K562 (cell line): ENCODE measurements around the gene DOLPP1. TPM values are rescaled to one million over a fixed set of nuclear protein-coding genes. Genes with fewer than 3 reads are reported as not detected.

Source experiments
- JUND ChIP-seq, 2 experiments: IDR thresholded peaks; 2 replicates in 1 of 2; 3 replicates in 1 of 2; pipeline ENCODE4 v1.6.1; 2011; ENCODE audit warnings: borderline replicate concordance in 2 of 2, low read depth in 2 of 2, low read length in 2 of 2, improper control_type of control experiment in 1 of 2, missing biosample characterization in 1 of 2, missing genetic modification characterization in 1 of 2, missing genetic modification reagents in 1 of 2
- LCOR ChIP-seq: sonication (generic); formaldehyde crosslinking; IDR thresholded peaks from 2 replicates; pipeline ENCODE4 v1.8.0; 2022; ENCODE audit warnings: mild to moderate bottlenecking, missing genetic modification reagents
- NBN ChIP-seq: fragments of 450-650 bp; IDR thresholded peaks from 2 replicates; pipeline ENCODE4 v1.6.1; 2016; ENCODE audit warnings: low read depth, mild to moderate bottlenecking
- NRF1 ChIP-seq, 2 experiments: fragments of 450-650 bp; IDR thresholded peaks in 1 of 2; conservative IDR thresholded peaks in 1 of 2; 2 replicates each; pipeline ENCODE4 v1.6.1; 2014; ENCODE audit warnings: mild to moderate bottlenecking in 2 of 2
- RAD21 ChIP-seq, 2 experiments: fragments of 250-450 bp in 1 of 2; fragments of 450-650 bp in 1 of 2; sonication (Bioruptor Pico) in 1 of 2; formaldehyde crosslinking in 1 of 2; IDR thresholded peaks in 1 of 2; conservative IDR thresholded peaks in 1 of 2; 2 replicates each; pipeline versions ENCODE4 v1.4.0 to v1.8.0; 2020 to 2022; ENCODE audit warnings: mild to moderate bottlenecking in 2 of 2, moderate library complexity in 1 of 2
- SRF ChIP-seq, 2 experiments: fragments of 250-450, 450-650 bp in 1 of 2; sonication (Bioruptor Pico) in 1 of 2; sonication (generic) in 1 of 2; formaldehyde crosslinking; IDR thresholded peaks; 2 replicates each; pipeline versions ENCODE4 v1.5.0 to v1.5.1; 2020 to 2022; ENCODE audit warnings: mild to moderate bottlenecking in 1 of 2, missing genetic modification reagents in 1 of 2
- TCF3 ChIP-seq: sonication (generic); formaldehyde crosslinking; IDR thresholded peaks from 2 replicates; pipeline ENCODE4 v1.4.0; 2020; ENCODE audit warnings: mild to moderate bottlenecking, missing genetic modification reagents
- TEAD2 ChIP-seq: fragments of 450-650 bp; IDR thresholded peaks from 2 replicates; pipeline ENCODE4 v1.6.1; 2016; ENCODE audit warnings: missing genetic modification characterization, control low read depth, missing compliant biosample characterization
- ZC3H8 ChIP-seq: fragments of 450-650 bp; IDR thresholded peaks from 2 replicates; pipeline ENCODE4 v1.6.1; 2017
- polyA plus RNA-seq, 8 experiments: library from polyadenylated mRNA; depleted of rRNA in 4 of 8; stranded (reverse) in 5 of 8; unstranded in 3 of 8; fragments of >200 nt; fragmentation: Nextera tagmentation in 2 of 8; fragmentation: Illumina TruSeq in 1 of 8; extraction: Ambion mirVana in 2 of 8; extraction: Trizol in 1 of 8; gene quantifications; 2 replicates each; pipeline versions ENCODE4 v1.2.1 to v1.2.3, GENCODE V29; 2011 to 2014; ENCODE audit warnings: inconsistent platforms in 1 of 8, missing spikeins in 1 of 8
- total RNA-seq, 7 experiments: library from RNA; depleted of rRNA in 6 of 7; stranded (reverse); fragments of >200 nt in 6 of 7; fragmentation: Illumina TruSeq in 2 of 7; extraction: Trizol in 2 of 7; gene quantifications; 2 replicates each; pipeline versions ENCODE4 v1.2.1 to v1.2.3, GENCODE V29; 2011 to 2021; ENCODE audit warnings: low replicate concordance in 1 of 7
- TF ChIP-seq, protein P1 (sequence below): fragments of 450-650 bp; conservative IDR thresholded peaks from 2 replicates; pipeline ENCODE4 v1.6.1; 2016; ENCODE audit warnings: missing genetic modification characterization, low read depth, mild to moderate bottlenecking, missing compliant biosample characterization, moderate library complexity
- TF ChIP-seq, protein P2 (sequence below): fragments of 200-800 bp; sonication (Bioruptor generic); IDR thresholded peaks from 2 replicates; pipeline ENCODE4 v1.6.1; 2016; ENCODE audit warnings: missing genetic modification characterization, missing compliant biosample characterization
- TF ChIP-seq, protein P3 (sequence below): IDR thresholded peaks from 3 replicates; pipeline ENCODE4 v1.6.1; 2011; ENCODE audit warnings: borderline replicate concordance, mild to moderate bottlenecking, moderate library complexity; ENCODE audit not compliant: insufficient read length; ENCODE audit errors: extremely low read depth
- TF ChIP-seq, protein P4 (sequence below): sonication (generic); formaldehyde crosslinking; IDR thresholded peaks from 2 replicates; pipeline ENCODE4 v1.8.0; 2022; ENCODE audit warnings: mild to moderate bottlenecking, missing genetic modification reagents, borderline replicate concordance

The DOLPP1 gene
- total and polyA plus RNA-seq, 9 of the 15 experiments (the other 6 are each of a cell fraction or from before 2014, with no cell fraction given), result 3.0 to 39.8 (median 30.5) TPM

DNA sequence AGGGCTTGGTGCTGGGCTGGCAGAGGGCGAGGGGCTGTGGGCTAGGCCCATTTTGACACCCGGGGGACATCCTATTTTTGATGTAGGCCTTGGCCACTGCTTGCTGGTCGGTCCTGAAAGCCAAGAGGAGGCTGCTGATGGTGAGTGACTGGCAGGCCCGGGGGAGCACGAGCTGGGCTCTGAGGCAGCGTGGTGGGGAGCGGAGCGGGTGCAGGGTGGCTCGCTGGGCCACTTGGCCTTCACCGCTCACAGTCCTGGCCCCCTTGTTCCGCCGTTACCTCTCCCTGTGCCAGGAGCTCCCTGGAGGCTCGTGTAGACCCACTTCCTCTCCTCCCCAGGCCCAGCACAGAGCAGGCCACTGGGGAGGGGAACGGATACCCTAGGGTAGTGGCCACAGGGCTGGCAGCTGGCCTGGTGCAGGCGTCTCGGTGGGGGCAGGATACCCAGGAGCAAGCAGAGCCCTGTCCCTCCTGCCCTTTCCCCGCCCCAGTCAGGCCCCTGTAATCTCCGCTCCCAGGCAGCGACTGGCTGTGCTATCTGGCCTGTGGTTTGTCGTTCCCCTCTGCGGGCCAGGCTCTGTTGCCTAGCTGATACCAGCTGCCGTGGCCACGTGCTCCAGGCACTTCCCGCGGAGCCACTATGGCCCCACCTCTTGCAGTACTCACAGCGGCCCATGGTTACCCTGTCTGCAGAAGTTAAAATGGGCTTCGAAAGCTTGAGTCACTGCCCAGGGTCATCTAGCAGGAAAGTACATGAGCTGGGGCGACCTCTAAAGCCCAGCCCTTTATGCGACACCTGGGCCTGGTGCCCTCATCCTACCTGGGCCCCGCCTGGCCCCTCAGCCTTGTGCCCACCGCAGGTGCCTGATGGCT is 11.7 kb upstream of the DOLPP1 start (continued):
- TF ChIP-seq LCOR (peak; percentile 92), SRF (CRISPR knock-in tag; IDR thresholded peaks at IDR 0.05) (no peak), TCF3 (CRISPR knock-in tag) (peak; percentile 100), ZC3H8 (no peak), NBN (peak; percentile 88), RAD21 (CRISPR knock-in tag; conservative IDR thresholded peaks at IDR 0.05 in 1 of 2, IDR thresholded peaks at IDR 0.05 in 1 of 2) (peak in 1 of 2 experiments; percentile 18; a peak in 1 of 4 replicates), NRF1 (conservative IDR thresholded peaks at IDR 0.05 in 1 of 2, IDR thresholded peaks at IDR 0.05 in 1 of 2) (peak; percentile 46 to 56; a peak in 3 of 4 replicates), TEAD2 (tag) (no peak), JUND (IDR thresholded peaks at IDR 0.05; ENCODE audit: borderline replicate concordance, low read depth, low read length) (peak; percentile 78), JUND (tag; IDR thresholded peaks at IDR 0.05; ENCODE audit: borderline replicate concordance, low read depth, low read length) (peak; percentile 80; the same call in 2 of the 3 replicates)
- TF ChIP-seq, protein P1, sequence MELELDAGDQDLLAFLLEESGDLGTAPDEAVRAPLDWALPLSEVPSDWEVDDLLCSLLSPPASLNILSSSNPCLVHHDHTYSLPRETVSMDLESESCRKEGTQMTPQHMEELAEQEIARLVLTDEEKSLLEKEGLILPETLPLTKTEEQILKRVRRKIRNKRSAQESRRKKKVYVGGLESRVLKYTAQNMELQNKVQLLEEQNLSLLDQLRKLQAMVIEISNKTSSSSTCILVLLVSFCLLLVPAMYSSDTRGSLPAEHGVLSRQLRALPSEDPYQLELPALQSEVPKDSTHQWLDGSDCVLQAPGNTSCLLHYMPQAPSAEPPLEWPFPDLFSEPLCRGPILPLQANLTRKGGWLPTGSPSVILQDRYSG (tag), result peak; percentile 92
- TF ChIP-seq, protein P2, sequence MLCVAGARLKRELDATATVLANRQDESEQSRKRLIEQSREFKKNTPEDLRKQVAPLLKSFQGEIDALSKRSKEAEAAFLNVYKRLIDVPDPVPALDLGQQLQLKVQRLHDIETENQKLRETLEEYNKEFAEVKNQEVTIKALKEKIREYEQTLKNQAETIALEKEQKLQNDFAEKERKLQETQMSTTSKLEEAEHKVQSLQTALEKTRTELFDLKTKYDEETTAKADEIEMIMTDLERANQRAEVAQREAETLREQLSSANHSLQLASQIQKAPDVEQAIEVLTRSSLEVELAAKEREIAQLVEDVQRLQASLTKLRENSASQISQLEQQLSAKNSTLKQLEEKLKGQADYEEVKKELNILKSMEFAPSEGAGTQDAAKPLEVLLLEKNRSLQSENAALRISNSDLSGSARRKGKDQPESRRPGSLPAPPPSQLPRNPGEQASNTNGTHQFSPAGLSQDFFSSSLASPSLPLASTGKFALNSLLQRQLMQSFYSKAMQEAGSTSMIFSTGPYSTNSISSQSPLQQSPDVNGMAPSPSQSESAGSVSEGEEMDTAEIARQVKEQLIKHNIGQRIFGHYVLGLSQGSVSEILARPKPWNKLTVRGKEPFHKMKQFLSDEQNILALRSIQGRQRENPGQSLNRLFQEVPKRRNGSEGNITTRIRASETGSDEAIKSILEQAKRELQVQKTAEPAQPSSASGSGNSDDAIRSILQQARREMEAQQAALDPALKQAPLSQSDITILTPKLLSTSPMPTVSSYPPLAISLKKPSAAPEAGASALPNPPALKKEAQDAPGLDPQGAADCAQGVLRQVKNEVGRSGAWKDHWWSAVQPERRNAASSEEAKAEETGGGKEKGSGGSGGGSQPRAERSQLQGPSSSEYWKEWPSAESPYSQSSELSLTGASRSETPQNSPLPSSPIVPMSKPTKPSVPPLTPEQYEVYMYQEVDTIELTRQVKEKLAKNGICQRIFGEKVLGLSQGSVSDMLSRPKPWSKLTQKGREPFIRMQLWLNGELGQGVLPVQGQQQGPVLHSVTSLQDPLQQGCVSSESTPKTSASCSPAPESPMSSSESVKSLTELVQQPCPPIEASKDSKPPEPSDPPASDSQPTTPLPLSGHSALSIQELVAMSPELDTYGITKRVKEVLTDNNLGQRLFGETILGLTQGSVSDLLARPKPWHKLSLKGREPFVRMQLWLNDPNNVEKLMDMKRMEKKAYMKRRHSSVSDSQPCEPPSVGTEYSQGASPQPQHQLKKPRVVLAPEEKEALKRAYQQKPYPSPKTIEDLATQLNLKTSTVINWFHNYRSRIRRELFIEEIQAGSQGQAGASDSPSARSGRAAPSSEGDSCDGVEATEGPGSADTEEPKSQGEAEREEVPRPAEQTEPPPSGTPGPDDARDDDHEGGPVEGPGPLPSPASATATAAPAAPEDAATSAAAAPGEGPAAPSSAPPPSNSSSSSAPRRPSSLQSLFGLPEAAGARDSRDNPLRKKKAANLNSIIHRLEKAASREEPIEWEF (CRISPR knock-in tag), result peak; percentile 84; the same call in 1 of the 2 replicates
- TF ChIP-seq, protein P3, sequence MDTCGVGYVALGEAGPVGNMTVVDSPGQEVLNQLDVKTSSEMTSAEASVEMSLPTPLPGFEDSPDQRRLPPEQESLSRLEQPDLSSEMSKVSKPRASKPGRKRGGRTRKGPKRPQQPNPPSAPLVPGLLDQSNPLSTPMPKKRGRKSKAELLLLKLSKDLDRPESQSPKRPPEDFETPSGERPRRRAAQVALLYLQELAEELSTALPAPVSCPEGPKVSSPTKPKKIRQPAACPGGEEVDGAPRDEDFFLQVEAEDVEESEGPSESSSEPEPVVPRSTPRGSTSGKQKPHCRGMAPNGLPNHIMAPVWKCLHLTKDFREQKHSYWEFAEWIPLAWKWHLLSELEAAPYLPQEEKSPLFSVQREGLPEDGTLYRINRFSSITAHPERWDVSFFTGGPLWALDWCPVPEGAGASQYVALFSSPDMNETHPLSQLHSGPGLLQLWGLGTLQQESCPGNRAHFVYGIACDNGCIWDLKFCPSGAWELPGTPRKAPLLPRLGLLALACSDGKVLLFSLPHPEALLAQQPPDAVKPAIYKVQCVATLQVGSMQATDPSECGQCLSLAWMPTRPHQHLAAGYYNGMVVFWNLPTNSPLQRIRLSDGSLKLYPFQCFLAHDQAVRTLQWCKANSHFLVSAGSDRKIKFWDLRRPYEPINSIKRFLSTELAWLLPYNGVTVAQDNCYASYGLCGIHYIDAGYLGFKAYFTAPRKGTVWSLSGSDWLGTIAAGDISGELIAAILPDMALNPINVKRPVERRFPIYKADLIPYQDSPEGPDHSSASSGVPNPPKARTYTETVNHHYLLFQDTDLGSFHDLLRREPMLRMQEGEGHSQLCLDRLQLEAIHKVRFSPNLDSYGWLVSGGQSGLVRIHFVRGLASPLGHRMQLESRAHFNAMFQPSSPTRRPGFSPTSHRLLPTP, result no peak
- TF ChIP-seq, protein P4, sequence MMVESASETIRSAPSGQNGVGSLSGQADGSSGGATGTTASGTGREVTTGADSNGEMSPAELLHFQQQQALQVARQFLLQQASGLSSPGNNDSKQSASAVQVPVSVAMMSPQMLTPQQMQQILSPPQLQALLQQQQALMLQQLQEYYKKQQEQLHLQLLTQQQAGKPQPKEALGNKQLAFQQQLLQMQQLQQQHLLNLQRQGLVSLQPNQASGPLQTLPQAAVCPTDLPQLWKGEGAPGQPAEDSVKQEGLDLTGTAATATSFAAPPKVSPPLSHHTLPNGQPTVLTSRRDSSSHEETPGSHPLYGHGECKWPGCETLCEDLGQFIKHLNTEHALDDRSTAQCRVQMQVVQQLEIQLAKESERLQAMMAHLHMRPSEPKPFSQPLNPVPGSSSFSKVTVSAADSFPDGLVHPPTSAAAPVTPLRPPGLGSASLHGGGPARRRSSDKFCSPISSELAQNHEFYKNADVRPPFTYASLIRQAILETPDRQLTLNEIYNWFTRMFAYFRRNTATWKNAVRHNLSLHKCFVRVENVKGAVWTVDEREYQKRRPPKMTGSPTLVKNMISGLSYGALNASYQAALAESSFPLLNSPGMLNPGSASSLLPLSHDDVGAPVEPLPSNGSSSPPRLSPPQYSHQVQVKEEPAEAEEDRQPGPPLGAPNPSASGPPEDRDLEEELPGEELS, result no peak
